Measurements from ENCODE around the gene ARVCF. TPM values are rescaled to one million over a fixed set of nuclear protein-coding genes. Genes with fewer than 3 reads are reported as not detected.

The ARVCF gene
- total RNA-seq, 1 donor = 27.1 TPM

GRCh38 chr22:20019661-20020532 lies 3.3 kb upstream of the ARVCF start:
- Histone ChIP-seq H3K27ac (ENCODE audit: low read depth, low read length) (no peak overlapping the region), H3K4me1 (ENCODE audit: insufficient read depth, low read length) (peaks cover 14% of the 10 kb centered on the region), H4K20me1 (ENCODE audit: insufficient read depth, low read length) (peaks cover 24% of the 10 kb centered on the region), H3K79me2 (ENCODE audit: insufficient read depth, low read length) (peaks cover 37% of the 10 kb centered on the region), H3K27me3 (ENCODE audit: insufficient read depth, low read length) (peaks cover 24% of the 10 kb centered on the region), H3K4me2 (ENCODE audit: insufficient read depth, low read length) (peak overlapping the region; percentile 94), H2AFZ (ENCODE audit: low read length) (no peak overlapping the region), H3K36me3 (ENCODE audit: insufficient read depth, low read length) (peaks cover 11% of the 10 kb centered on the region), H3K9me3 (ENCODE audit: low read depth, low read length) (no peaks in the 10 kb centered on the region), H3K4me3 (ENCODE audit: insufficient read depth, low read length) (peak overlapping the region; percentile 98)
- DNase-seq (ENCODE audit: insufficient read length, low spot score, missing footprints) = peak; percentile 77
- no peak for TF ChIP-seq CTCF (IDR thresholded peaks at IDR 0.05; ENCODE audit: extremely low read depth, low read depth, low read length)

GRCh38 chr22:20018001-20018400 lies 1.4 kb upstream of the ARVCF start:
- Histone ChIP-seq H3K4me1 (ENCODE audit: insufficient read depth, low read length) (peaks cover 14% of the 10 kb centered on the region), H3K4me2 (ENCODE audit: insufficient read depth, low read length) (no peak overlapping the region), H3K36me3 (ENCODE audit: insufficient read depth, low read length) (peaks cover 3% of the 10 kb centered on the region), H2AFZ (ENCODE audit: low read length) (no peak overlapping the region), H3K9me3 (ENCODE audit: low read depth, low read length) (no peaks in the 10 kb centered on the region), H4K20me1 (ENCODE audit: insufficient read depth, low read length) (peaks cover 11% of the 10 kb centered on the region), H3K27me3 (ENCODE audit: insufficient read depth, low read length) (peaks cover 24% of the 10 kb centered on the region), H3K27ac (ENCODE audit: low read depth, low read length) (no peak overlapping the region), H3K4me3 (ENCODE audit: insufficient read depth, low read length) (no peak overlapping the region), H3K79me2 (ENCODE audit: insufficient read depth, low read length) (peaks cover 20% of the 10 kb centered on the region)
- TF ChIP-seq CTCF (IDR thresholded peaks at IDR 0.05; ENCODE audit: extremely low read depth, low read depth, low read length) = no peak
- peak; percentile 64 for DNase-seq (ENCODE audit: insufficient read length, low spot score, missing footprints)

GRCh38 chr22:20017622-20017958 lies 967 bp upstream of the ARVCF start:
- TF ChIP-seq CTCF (IDR thresholded peaks at IDR 0.05; ENCODE audit: extremely low read depth, low read depth, low read length) = no peak
- Histone ChIP-seq H3K9me3 (ENCODE audit: low read depth, low read length) (no peaks in the 10 kb centered on the region), H3K4me1 (ENCODE audit: insufficient read depth, low read length) (peaks cover 14% of the 10 kb centered on the region), H3K27me3 (ENCODE audit: insufficient read depth, low read length) (peaks cover 24% of the 10 kb centered on the region), H2AFZ (ENCODE audit: low read length) (no peak overlapping the region), H3K4me2 (ENCODE audit: insufficient read depth, low read length) (no peak overlapping the region), H3K79me2 (ENCODE audit: insufficient read depth, low read length) (peaks cover 16% of the 10 kb centered on the region), H3K27ac (ENCODE audit: low read depth, low read length) (no peak overlapping the region), H4K20me1 (ENCODE audit: insufficient read depth, low read length) (peaks cover 7% of the 10 kb centered on the region), H3K36me3 (ENCODE audit: insufficient read depth, low read length) (no peaks in the 10 kb centered on the region), H3K4me3 (ENCODE audit: insufficient read depth, low read length) (no peak overlapping the region)
- peak; percentile 45 for DNase-seq (ENCODE audit: insufficient read length, low spot score, missing footprints)

GRCh38 chr22:20015971-20016733 lies 471 bp downstream of the ARVCF start:
- no peaks in the 10 kb centered on the region for H4K20me1 ChIP-seq (ENCODE audit: insufficient read depth, low read length)
- no peak overlapping the region for H3K27ac ChIP-seq (ENCODE audit: low read depth, low read length)
- peak overlapping the region; percentile 77 for H3K4me3 ChIP-seq (ENCODE audit: insufficient read depth, low read length)

More at GRCh38 chr22:20015971-20016733, 471 bp downstream of the ARVCF start:
- Histone ChIP-seq H3K79me2 (ENCODE audit: insufficient read depth, low read length) (peaks cover 2% of the 10 kb centered on the region), H2AFZ (ENCODE audit: low read length) (peak overlapping the region; percentile 62), H3K4me2 (ENCODE audit: insufficient read depth, low read length) (peak overlapping the region; percentile 94), H3K27me3 (ENCODE audit: insufficient read depth, low read length) (peaks cover 24% of the 10 kb centered on the region), H3K36me3 (ENCODE audit: insufficient read depth, low read length) (no peaks in the 10 kb centered on the region), H3K4me1 (ENCODE audit: insufficient read depth, low read length) (peaks cover 4% of the 10 kb centered on the region), H3K9me3 (ENCODE audit: low read depth, low read length) (no peaks in the 10 kb centered on the region)
- DNase-seq (ENCODE audit: insufficient read length, low spot score, missing footprints) = peak; percentile 81
- no peak for TF ChIP-seq CTCF (IDR thresholded peaks at IDR 0.05; ENCODE audit: extremely low read depth, low read depth, low read length)
